Neuronal stem cell (in vitro differentiated cells): ENCODE data around the gene EVI5.

Source experiments
- DNase-seq: peaks from one replicate; pipeline ENCODE4 v3.0.0-alpha.2; 2013; ENCODE audit warnings: low spot score
- H2AFZ ChIP-seq: one replicate; pipeline ENCODE4 v1.6.1; 2013; ENCODE audit warnings: mild to moderate bottlenecking, low read length, inconsistent platforms
- H2AK5ac ChIP-seq: 2 replicates; pipeline ENCODE4 v1.6.1; 2013; ENCODE audit warnings: low read depth, mild to moderate bottlenecking, inconsistent platforms, low read length, moderate library complexity, mixed read lengths
- H2BK120ac ChIP-seq: 2 replicates; pipeline ENCODE4 v1.6.1; 2013; ENCODE audit warnings: low read depth, mild to moderate bottlenecking, inconsistent platforms, low read length, moderate library complexity, mixed read lengths
- H2BK12ac ChIP-seq: one replicate; pipeline ENCODE4 v1.6.1; 2013; ENCODE audit warnings: low read length, inconsistent platforms
- H2BK15ac ChIP-seq: 2 replicates; pipeline ENCODE4 v1.6.1; 2013; ENCODE audit warnings: mild to moderate bottlenecking, low read length, inconsistent platforms, mixed read lengths
- H2BK5ac ChIP-seq: one replicate; pipeline ENCODE4 v1.6.1; 2013; ENCODE audit warnings: inconsistent platforms, mild to moderate bottlenecking, low read length, moderate library complexity
- H3K14ac ChIP-seq: one replicate; pipeline ENCODE4 v1.6.1; 2013; ENCODE audit warnings: low read length, inconsistent platforms
- H3K18ac ChIP-seq: 2 replicates; pipeline ENCODE4 v1.6.1; 2013; ENCODE audit warnings: low read length, inconsistent platforms
- H3K23ac ChIP-seq: 2 replicates; pipeline ENCODE4 v1.6.1; 2013; ENCODE audit warnings: low read depth, mild to moderate bottlenecking, mixed read lengths, low read length, inconsistent platforms; ENCODE audit not compliant: poor library complexity
- H3K27ac ChIP-seq: replicated peaks from 3 replicates; pipeline ENCODE4 v1.5.1; 2013; ENCODE audit warnings: low read length, inconsistent platforms
- H3K27me3 ChIP-seq, 3 experiments: 2 replicates each; pipeline ENCODE4 v1.6.1; 2013; ENCODE audit warnings: low read length in 3 of 3, mild to moderate bottlenecking in 2 of 3, inconsistent platforms in 1 of 3, low read depth in 1 of 3, mixed read lengths in 1 of 3, moderate library complexity in 1 of 3; ENCODE audit not compliant: control insufficient read depth in 3 of 3, insufficient read depth in 3 of 3
- H3K36me3 ChIP-seq, 2 donors: replicated peaks in 1 of 2; 2 replicates each; pipeline ENCODE4 v1.6.1; 2013; ENCODE audit warnings: low read length in 2 of 2; ENCODE audit not compliant: control insufficient read depth in 2 of 2, insufficient read depth in 2 of 2
- H3K4ac ChIP-seq: 2 replicates; pipeline ENCODE4 v1.6.1; 2013; ENCODE audit warnings: inconsistent platforms, mild to moderate bottlenecking, low read length, moderate library complexity
- H3K4me1 ChIP-seq, 2 donors: 1 replicate in 1 of 2; 2 replicates in 1 of 2; pipeline ENCODE4 v1.6.1; 2013; ENCODE audit warnings: low read length in 2 of 2, low read depth in 1 of 2; ENCODE audit not compliant: control insufficient read depth in 2 of 2, insufficient read depth in 1 of 2
- H3K4me2 ChIP-seq: one replicate; pipeline ENCODE4 v1.6.1; 2013; ENCODE audit warnings: mild to moderate bottlenecking, low read length, inconsistent platforms; ENCODE audit not compliant: insufficient read depth, poor library complexity, severe bottlenecking
- H3K4me3 ChIP-seq, 2 donors: 2 replicates each; pipeline ENCODE4 v1.5.1; 2013; ENCODE audit warnings: low read length in 2 of 2, mild to moderate bottlenecking in 2 of 2, inconsistent platforms in 1 of 2, moderate library complexity in 1 of 2
- H3K79me1 ChIP-seq: one replicate; pipeline ENCODE4 v1.6.1; 2013; ENCODE audit warnings: low read depth, mild to moderate bottlenecking, inconsistent platforms, low read length, moderate library complexity
- H3K9ac ChIP-seq: one replicate; pipeline ENCODE4 v1.6.1; 2013; ENCODE audit warnings: mild to moderate bottlenecking, low read depth, low read length, inconsistent platforms; ENCODE audit not compliant: poor library complexity
- H3K9me3 ChIP-seq, 2 donors: replicated peaks in 1 of 2; 2 replicates each; pipeline versions ENCODE3 to v1.6.1; 2013; ENCODE audit warnings: low read length in 2 of 2, mild to moderate bottlenecking in 2 of 2, inconsistent platforms in 1 of 2, low read depth in 1 of 2, mixed read lengths in 1 of 2, moderate library complexity in 1 of 2; ENCODE audit not compliant: control insufficient read depth in 2 of 2, insufficient read depth in 1 of 2
- H4K8ac ChIP-seq: one replicate; pipeline ENCODE4 v1.6.1; 2013; ENCODE audit warnings: low read depth, mild to moderate bottlenecking, inconsistent platforms, low read length, moderate library complexity
- H4K91ac ChIP-seq: one replicate; pipeline ENCODE4 v1.6.1; 2013; ENCODE audit warnings: low read length, low read depth, mild to moderate bottlenecking, inconsistent platforms; ENCODE audit not compliant: poor library complexity
- WGBS, 2 donors: extraction: QIAGEN DNeasy Blood & Tissue Kit; methylation state at CpG; one replicate each; pipeline ENCODE4 v1.1.7; 2013; ENCODE audit warnings: missing lambda C conversion rate in 2 of 2, mixed read lengths in 1 of 2; ENCODE audit not compliant: insufficient read length in 2 of 2, insufficient replicate concordance in 1 of 2; ENCODE audit errors: extremely low coverage in 2 of 2; 5-methylcytosine and 5-hydroxymethylcytosine counted together

Gene EVI5

DNA sequence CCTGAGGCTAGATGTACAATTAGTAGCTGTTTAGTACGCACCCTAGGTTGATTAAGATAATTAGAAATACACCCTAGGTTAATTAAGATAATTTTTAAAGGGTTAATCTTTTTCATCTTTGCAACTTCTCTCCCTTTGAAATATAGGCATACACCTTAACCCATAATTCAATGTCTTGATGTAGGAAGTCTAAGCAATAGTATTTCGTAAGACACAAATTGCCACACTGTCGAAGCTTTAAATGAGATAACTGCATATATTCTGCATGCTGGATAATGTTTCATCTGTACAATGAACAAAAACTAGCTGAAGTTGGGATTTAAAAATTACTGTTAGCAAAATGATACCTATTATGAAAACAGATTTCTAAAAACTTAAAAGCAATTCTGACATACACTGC lies 122.9 kb downstream of the EVI5 start:
- Histone ChIP-seq H2AFZ (no peak overlapping the region), H2BK120ac (no peak overlapping the region)

DNA sequence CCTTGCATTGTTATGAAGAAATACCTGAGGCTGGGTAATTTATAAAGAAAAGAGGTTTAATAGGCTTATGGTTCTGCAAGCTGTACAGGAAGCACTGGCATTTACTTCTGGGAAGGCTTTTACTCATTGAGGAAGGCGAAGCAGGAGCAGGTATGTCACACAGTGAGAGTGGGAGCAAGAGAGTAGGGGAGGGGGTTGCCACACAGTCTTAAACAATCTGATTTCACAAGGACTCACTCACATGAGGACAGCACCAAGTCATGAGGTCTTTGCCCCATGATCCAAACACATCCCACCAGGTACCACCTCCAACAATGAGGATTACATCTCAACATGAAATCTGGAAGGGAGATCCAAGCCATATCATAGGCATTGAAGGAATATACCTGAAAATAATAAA lies 127.2 kb downstream of the EVI5 start:
- DNase-seq: no peak
- no peak overlapping the region for H3K9ac ChIP-seq
- H3K4ac ChIP-seq: no peak overlapping the region
- no peak overlapping the region for H2AFZ ChIP-seq
- H3K79me1 ChIP-seq: peaks cover 2% of the 10 kb centered on the region
- H2BK15ac ChIP-seq: no peak overlapping the region
- H2AK5ac ChIP-seq: no peak overlapping the region
- H3K36me3 ChIP-seq: peaks cover 3 to 4% of the 10 kb centered on the region in 2 donors
- H4K91ac ChIP-seq: no peak overlapping the region
- H3K4me1 ChIP-seq: no peaks in the 10 kb centered on the region
- no peak overlapping the region for H3K4me2 ChIP-seq
- peaks cover 4 to 22% of the 10 kb centered on the region in 2 donors for H3K9me3 ChIP-seq
- H3K23ac ChIP-seq: no peak overlapping the region
- no peak overlapping the region for H2BK5ac ChIP-seq
- no peak overlapping the region for H3K14ac ChIP-seq
- no CpG with 5 or more reads among the region's 1 CpG for WGBS, 2 donors
- H3K27me3 ChIP-seq: no peaks in the 10 kb centered on the region
- H3K18ac ChIP-seq: no peak overlapping the region
- no peak overlapping the region for H4K8ac ChIP-seq
- no peak overlapping the region for H3K27ac ChIP-seq
- H2BK12ac ChIP-seq: no peak overlapping the region
- H2BK120ac ChIP-seq: no peak overlapping the region
- no peak overlapping the region for H3K4me3 ChIP-seq

More for the DNA sequence above, 122.9 kb downstream of the EVI5 start:
- Histone ChIP-seq H3K18ac (no peak overlapping the region), H3K36me3 (peaks cover 2 to 4% of the 10 kb centered on the region in 2 donors), H3K14ac (no peak overlapping the region), H3K27me3 (no peaks in the 10 kb centered on the region), H4K91ac (no peak overlapping the region), H3K4ac (no peak overlapping the region), H2AK5ac (no peak overlapping the region), H3K27ac (no peak overlapping the region), H3K4me2 (no peak overlapping the region), H3K4me3 (no peak overlapping the region), H3K4me1 (no peaks in the 10 kb centered on the region), H2BK5ac (no peak overlapping the region), H3K79me1 (peaks cover 2% of the 10 kb centered on the region), H3K23ac (no peak overlapping the region), H2BK12ac (no peak overlapping the region), H2BK15ac (no peak overlapping the region), H3K9ac (no peak overlapping the region), H4K8ac (no peak overlapping the region), H3K9me3 (no peaks in the 10 kb centered on the region)
- DNase-seq: no peak
- WGBS, 2 donors: no CpG with 5 or more reads among the region's 3 CpGs

DNA sequence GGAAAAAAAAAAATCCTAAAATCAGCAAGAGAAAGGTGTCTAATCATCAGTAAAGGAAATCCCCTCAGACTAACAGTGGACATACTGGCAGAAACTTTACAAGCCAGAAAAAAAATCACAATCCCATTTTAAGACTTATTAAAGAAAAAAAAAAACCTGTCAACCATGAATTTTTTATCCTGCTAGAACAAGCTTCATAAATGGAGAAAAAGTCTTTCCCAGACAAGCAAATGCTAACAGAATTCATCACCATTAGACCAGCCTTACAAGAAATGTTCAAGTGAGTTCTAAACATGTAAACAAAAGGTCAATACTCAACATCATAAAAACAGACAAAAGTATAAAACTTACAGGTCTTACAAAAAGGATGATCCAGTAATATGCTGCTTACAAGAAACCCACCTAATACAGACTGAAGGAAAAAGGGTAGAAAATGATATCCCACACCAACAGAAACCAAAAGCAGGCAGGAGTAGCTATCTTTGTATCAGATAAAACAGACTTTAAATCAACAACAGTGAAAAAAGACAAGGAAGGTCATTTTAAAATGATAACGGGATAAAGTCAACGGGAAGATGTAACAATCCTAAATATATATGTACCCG lies 129.6 kb downstream of the EVI5 start:
- Histone ChIP-seq H3K4me1 (no peaks in the 10 kb centered on the region), H2AK5ac (no peak overlapping the region), H4K8ac (no peak overlapping the region), H3K9ac (no peak overlapping the region), H3K79me1 (peaks cover 2% of the 10 kb centered on the region), H3K9me3 (peaks cover 4 to 27% of the 10 kb centered on the region in 2 donors), H4K91ac (no peak overlapping the region), H2BK12ac (no peak overlapping the region), H3K27ac (no peak overlapping the region), H2BK5ac (no peak overlapping the region), H3K4me3 (no peak overlapping the region), H3K18ac (no peak overlapping the region), H3K27me3 (no peaks in the 10 kb centered on the region), H3K4me2 (no peak overlapping the region), H2BK15ac (no peak overlapping the region), H3K4ac (no peak overlapping the region), H2AFZ (no peak overlapping the region), H3K14ac (no peak overlapping the region), H2BK120ac (no peak overlapping the region), H3K23ac (no peak overlapping the region), H3K36me3 (peaks cover 3 to 4% of the 10 kb centered on the region in 2 donors)
- WGBS, 2 donors: no CpG with 5 or more reads among the region's 3 CpGs
- no peak for DNase-seq

DNA sequence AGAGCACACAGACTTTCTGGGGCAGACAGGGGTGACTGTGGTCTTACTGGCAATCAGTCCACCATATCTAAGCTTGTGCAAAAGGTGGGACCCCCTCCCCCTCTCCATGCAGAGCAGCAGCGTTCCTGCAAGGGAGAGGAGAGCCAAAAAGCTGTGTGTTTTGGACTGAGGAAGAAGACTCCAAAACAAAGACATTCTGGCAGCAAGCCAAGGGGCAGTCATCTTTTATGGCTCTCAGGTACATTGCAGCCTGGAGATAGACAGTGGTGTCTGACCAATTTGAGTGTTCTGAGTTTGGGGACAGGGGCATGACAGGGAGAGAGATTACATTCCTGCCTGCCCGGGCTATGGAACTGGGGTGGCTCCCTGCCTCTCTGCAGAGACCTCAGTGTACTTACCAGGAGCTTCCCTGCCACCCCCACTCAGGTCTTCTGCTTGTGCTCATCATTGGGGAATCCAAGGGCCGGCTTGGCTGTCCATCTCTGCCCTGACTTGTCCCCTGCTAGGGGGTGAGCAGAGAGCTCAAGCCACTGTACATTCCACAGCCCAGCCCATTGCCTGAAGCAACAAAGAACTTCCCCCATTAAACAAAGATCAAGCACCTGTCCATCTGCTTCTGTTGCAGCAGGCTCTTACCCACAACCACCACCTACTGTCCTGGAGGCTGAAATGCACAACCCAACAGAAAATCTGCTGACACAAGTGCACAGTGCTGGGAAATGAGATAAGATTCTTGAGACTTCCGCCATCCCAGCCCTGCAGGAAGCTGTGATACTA lies 131.1 kb downstream of the EVI5 start:
- Histone ChIP-seq H3K27ac (no peak overlapping the region), H3K4me1 (no peaks in the 10 kb centered on the region), H2BK5ac (no peak overlapping the region), H2BK15ac (no peak overlapping the region), H3K14ac (no peak overlapping the region), H4K91ac (no peak overlapping the region), H3K23ac (no peak overlapping the region), H2AK5ac (no peak overlapping the region), H4K8ac (no peak overlapping the region), H3K4me3 (peak overlapping the region in 1 of 2 donors; percentile 27), H3K36me3 (peaks cover 3 to 4% of the 10 kb centered on the region in 2 donors), H2AFZ (no peak overlapping the region), H3K9me3 (peaks cover 4 to 27% of the 10 kb centered on the region in 2 donors), H3K9ac (no peak overlapping the region), H3K27me3 (no peaks in the 10 kb centered on the region), H2BK12ac (no peak overlapping the region), H3K4ac (no peak overlapping the region), H2BK120ac (no peak overlapping the region), H3K79me1 (peaks cover 2% of the 10 kb centered on the region), H3K18ac (no peak overlapping the region), H3K4me2 (no peak overlapping the region)
- DNase-seq: no peak
- WGBS, 2 donors: no CpG with 5 or more reads among the region's 4 CpGs
